Islet precursor cell (in vitro differentiated cells): ENCODE results near the gene FSD2.
"Not testable (repeated sequence)": the region's sequence is repeated elsewhere in the genome, so short reads cannot be mapped to it uniquely, and the experiment has no call there.

Experiments used
- DNase-seq: peaks from one replicate; pipeline ENCODE4 v3.0.0-alpha.2; 2018

The FSD2 gene

GRCh38 chr15:82726816-82727215 is 79.1 kb downstream of the FSD2 start:
- peak; percentile 37 for DNase-seq

- DNase-seq, result no peak
Measured at GRCh38 chr15:82715003-82715402, 90.9 kb downstream of the FSD2 start.

- DNase-seq, result no peak
Measured at GRCh38 chr15:82714016-82714415, 91.9 kb downstream of the FSD2 start.

GRCh38 chr15:82712036-82712435 is 93.8 kb downstream of the FSD2 start:
- no peak for DNase-seq

- DNase-seq, result no peak
Measured at GRCh38 chr15:82710926-82711490, 94.9 kb downstream of the FSD2 start.

- DNase-seq, result no peak
Measured at GRCh38 chr15:82710208-82710555, 95.7 kb downstream of the FSD2 start.

- peak; percentile 81 for DNase-seq
Measured at GRCh38 chr15:82709421-82710207, 96.3 kb downstream of the FSD2 start, which contains the start of gene AP3B2. AP3B2 (minus strand) TSS chr15:82709875; CDS start chr15:82709706, 169 bp downstream.

GRCh38 chr15:82709081-82709420 is 96.8 kb downstream of the FSD2 start:
- no peak for DNase-seq

GRCh38 chr15:82705856-82706255 is 100.0 kb downstream of the FSD2 start:
- DNase-seq, result not testable (repeated sequence)
